ENCODE data around the gene HOXB4. TPM values are rescaled to one million over a fixed set of nuclear protein-coding genes. Genes with fewer than 3 reads are reported as not detected.

The HOXB4 gene
- total RNA-seq, 2 donors from 2014 or later: 0.41 to 1.1 TPM

DNA sequence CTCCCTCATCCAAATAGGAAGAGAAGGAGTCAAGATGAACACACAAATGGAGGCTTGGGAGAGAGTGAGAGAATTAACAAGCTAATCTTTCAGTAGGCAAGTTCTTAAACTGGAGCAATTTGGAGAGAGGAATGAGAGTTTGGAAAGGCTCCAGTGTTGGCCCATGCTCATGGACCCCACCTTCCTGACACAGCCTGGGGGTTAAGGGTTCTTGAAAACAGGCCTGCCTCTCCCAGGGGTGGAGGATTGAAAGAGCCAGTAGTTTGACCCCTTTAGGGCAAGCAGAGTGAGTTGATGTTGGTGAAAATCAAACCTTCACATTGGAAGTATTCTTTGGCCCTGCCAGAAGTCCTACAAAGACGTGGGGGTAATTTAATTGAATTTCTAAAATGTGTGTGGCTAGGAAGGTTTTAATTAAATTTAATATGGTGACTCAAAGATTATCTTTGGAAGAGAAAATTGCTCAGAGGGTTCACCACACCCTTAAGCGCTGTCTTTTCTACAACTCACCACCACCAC is 6.1 kb upstream of the HOXB4 start:
- Histone ChIP-seq H3K4me1 (replicated peaks) (peaks cover 4% of the 10 kb centered on the region), H3K27ac (no peak overlapping the region), H3K36me3 (no peaks in the 10 kb centered on the region), H3K27me3 (replicated peaks; ENCODE audit: insufficient read depth) (peaks cover 39% of the 10 kb centered on the region), H3K9me3 (no peaks in the 10 kb centered on the region), H3K4me3 (no peak overlapping the region)
- no peak for DNase-seq (ENCODE audit: low spot score)
- 44% methylated on average over 2 of the region's 2 CpGs for WGBS
- no peak for TF ChIP-seq POLR2AphosphoS5 (IDR thresholded peaks at IDR 0.05)
- no peak for TF ChIP-seq POLR2A (IDR thresholded peaks at IDR 0.05)
- TF ChIP-seq, protein P1, sequence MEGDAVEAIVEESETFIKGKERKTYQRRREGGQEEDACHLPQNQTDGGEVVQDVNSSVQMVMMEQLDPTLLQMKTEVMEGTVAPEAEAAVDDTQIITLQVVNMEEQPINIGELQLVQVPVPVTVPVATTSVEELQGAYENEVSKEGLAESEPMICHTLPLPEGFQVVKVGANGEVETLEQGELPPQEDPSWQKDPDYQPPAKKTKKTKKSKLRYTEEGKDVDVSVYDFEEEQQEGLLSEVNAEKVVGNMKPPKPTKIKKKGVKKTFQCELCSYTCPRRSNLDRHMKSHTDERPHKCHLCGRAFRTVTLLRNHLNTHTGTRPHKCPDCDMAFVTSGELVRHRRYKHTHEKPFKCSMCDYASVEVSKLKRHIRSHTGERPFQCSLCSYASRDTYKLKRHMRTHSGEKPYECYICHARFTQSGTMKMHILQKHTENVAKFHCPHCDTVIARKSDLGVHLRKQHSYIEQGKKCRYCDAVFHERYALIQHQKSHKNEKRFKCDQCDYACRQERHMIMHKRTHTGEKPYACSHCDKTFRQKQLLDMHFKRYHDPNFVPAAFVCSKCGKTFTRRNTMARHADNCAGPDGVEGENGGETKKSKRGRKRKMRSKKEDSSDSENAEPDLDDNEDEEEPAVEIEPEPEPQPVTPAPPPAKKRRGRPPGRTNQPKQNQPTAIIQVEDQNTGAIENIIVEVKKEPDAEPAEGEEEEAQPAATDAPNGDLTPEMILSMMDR (IDR thresholded peaks at IDR 0.05): no peak
- intact Hi-C loops (cut with DNase I): no loop called here

DNA sequence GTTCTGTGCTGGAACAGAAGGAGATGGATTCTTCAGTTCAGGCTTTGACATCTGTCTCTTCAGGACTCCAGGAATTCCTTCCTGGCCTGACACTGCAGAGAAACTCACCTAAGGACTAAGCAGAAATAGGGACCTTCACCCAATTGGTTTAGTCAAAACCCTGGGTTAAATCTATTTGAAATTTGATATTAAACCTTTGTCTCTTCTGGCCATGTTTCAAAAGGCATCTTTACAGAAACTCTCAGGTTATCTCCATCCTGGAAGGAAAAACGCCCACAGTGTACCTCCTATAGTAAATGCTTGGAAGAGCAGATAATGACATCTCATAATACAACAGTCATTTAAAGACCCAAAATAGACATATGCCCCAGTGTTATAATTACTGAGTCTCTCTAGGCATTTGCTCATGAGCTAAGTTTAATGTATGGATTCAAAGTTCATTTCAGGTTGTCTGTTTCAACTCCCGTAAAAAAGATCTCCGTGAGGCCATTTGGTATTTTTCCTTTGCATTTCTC is 5.6 kb upstream of the HOXB4 start:
- Histone ChIP-seq H3K9me3 (no peaks in the 10 kb centered on the region), H3K4me3 (no peak overlapping the region), H3K27ac (no peak overlapping the region), H3K36me3 (no peaks in the 10 kb centered on the region), H3K27me3 (replicated peaks; ENCODE audit: insufficient read depth) (peaks cover 43% of the 10 kb centered on the region), H3K4me1 (replicated peaks) (peaks cover 4% of the 10 kb centered on the region)
- TF ChIP-seq POLR2AphosphoS5 (IDR thresholded peaks at IDR 0.05): no peak
- TF ChIP-seq, protein P1 (IDR thresholded peaks at IDR 0.05): no peak
- no peak for TF ChIP-seq POLR2A (IDR thresholded peaks at IDR 0.05)
- DNase-seq (ENCODE audit: low spot score): no peak
- intact Hi-C loops (cut with DNase I): no loop called here
- 75% methylated on average over 3 of the region's 3 CpGs for WGBS

DNA sequence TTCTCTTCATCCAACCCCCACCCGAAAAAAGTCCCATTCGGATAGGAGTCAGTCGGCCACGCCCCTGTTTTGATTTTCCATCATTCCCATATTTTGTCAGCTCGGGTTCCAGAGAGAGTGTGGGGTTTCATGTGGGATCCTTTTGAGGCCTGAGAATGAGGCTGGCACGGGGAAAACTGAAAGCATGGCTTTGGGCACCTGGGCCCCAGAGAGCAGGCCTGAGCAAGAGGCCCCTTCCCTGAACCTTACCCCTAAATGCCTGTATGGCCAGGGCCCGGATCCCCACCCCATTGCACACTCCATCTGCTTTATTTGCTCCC is 4.6 kb upstream of the HOXB4 start:
- Histone ChIP-seq H3K27ac (no peak overlapping the region), H3K4me1 (replicated peaks) (peaks cover 4% of the 10 kb centered on the region), H3K36me3 (no peaks in the 10 kb centered on the region), H3K4me3 (no peak overlapping the region), H3K9me3 (no peaks in the 10 kb centered on the region), H3K27me3 (replicated peaks; ENCODE audit: insufficient read depth) (peaks cover 46% of the 10 kb centered on the region)
- no peak for DNase-seq (ENCODE audit: low spot score)
- WGBS: 75% methylated on average over 7 of the region's 7 CpGs
- no peak for TF ChIP-seq POLR2A (IDR thresholded peaks at IDR 0.05)
- TF ChIP-seq POLR2AphosphoS5 (IDR thresholded peaks at IDR 0.05): no peak
- TF ChIP-seq, protein P1 (IDR thresholded peaks at IDR 0.05): no peak
- intact Hi-C loops (cut with DNase I): no loop called here

- no peaks in the 10 kb centered on the region for H3K36me3 ChIP-seq
- TF ChIP-seq, protein P1 (IDR thresholded peaks at IDR 0.05): no peak
- no peak for TF ChIP-seq POLR2A (IDR thresholded peaks at IDR 0.05)
- no peak overlapping the region for H3K4me3 ChIP-seq
- intact Hi-C loops (cut with DNase I): no loop called here
- WGBS: 26% methylated on average over 26 of the region's 26 CpGs
- no peaks in the 10 kb centered on the region for H3K9me3 ChIP-seq
- DNase-seq (ENCODE audit: low spot score): no peak
- peaks cover 66% of the 10 kb centered on the region for H3K27me3 ChIP-seq (replicated peaks; ENCODE audit: insufficient read depth)
- no peaks in the 10 kb centered on the region for H3K4me1 ChIP-seq (replicated peaks)
- no peak overlapping the region for H3K27ac ChIP-seq
Measured at GRCh38 chr17:48579760-48580554, 1.8 kb upstream of the HOXB4 start.

DNA sequence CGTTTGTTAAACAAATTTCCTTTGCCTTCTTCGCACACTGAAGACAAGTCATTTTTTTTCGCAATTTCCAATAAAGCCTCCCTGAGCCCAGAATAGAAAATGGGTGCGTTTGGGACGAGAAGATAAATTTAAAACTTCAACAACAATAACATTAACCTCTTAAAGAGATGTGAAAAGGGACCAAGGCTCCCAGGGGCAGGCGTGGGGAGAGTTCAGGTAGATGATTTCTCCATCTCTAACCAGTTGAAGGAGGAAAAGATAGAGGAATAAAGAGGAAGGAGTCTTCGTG is 1.3 kb upstream of the HOXB4 start:
- no peak overlapping the region for H3K27ac ChIP-seq

More for the DNA sequence above, 1.3 kb upstream of the HOXB4 start:
- H3K4me3 ChIP-seq: no peak overlapping the region
- H3K36me3 ChIP-seq: no peaks in the 10 kb centered on the region
- 43% methylated on average over 7 of the region's 7 CpGs for WGBS
- H3K9me3 ChIP-seq: no peaks in the 10 kb centered on the region
- H3K27me3 ChIP-seq (replicated peaks; ENCODE audit: insufficient read depth): peaks cover 69% of the 10 kb centered on the region
- TF ChIP-seq POLR2A (IDR thresholded peaks at IDR 0.05) (no peak), POLR2AphosphoS5 (IDR thresholded peaks at IDR 0.05) (no peak)
- TF ChIP-seq, protein P1 (IDR thresholded peaks at IDR 0.05): no peak
- no peak for DNase-seq (ENCODE audit: low spot score)
- no peaks in the 10 kb centered on the region for H3K4me1 ChIP-seq (replicated peaks)
- intact Hi-C loops (cut with DNase I): no loop called here

Data from prostate gland (tissue), 2 donors.